Common myeloid progenitor, CD34-positive (primary cell): ENCODE results near the gene PLTP.
A peak's percentile ranks its signal among the peaks of the same experiment; 100 is the strongest.

Experiments used
- CTCF ChIA-PET: fragments of 350-600 bp; sonication (Branson Sonifier 250); formaldehyde crosslinking; loops from one replicate; lab custom pipeline; 2021; ENCODE audit warnings: antibody characterized with exemption; lab: Charles Lee
- POLR2A ChIA-PET: fragments of 350-600 bp; sonication (Branson Sonifier 250); formaldehyde crosslinking; loops from one replicate; lab custom pipeline; 2021; ENCODE audit warnings: antibody characterized with exemption; lab: Charles Lee
- DNase-seq, 3 donors: peaks; one replicate each; pipeline versions ENCODE4 v3.0.0 to v3.0.0-alpha.2; 2013
- H3K27ac ChIP-seq, 2 experiments: 1 replicate in 1 of 2; 2 replicates in 1 of 2; pipeline ENCODE4 v1.7.0; 2013; ENCODE audit warnings: inconsistent platforms in 2 of 2, low read length in 2 of 2, mild to moderate bottlenecking in 2 of 2, low read depth in 1 of 2, moderate library complexity in 1 of 2; ENCODE audit not compliant: severe bottlenecking in 2 of 2, insufficient read depth in 1 of 2, poor library complexity in 1 of 2
- H3K27me3 ChIP-seq, 5 experiments: replicated peaks in 2 of 5; 1 replicate in 3 of 5; 2 replicates in 2 of 5; pipeline versions ENCODE4 v1.6.1 to v1.7.0; 2013; ENCODE audit warnings: low read length in 4 of 5, mild to moderate bottlenecking in 2 of 5, moderate library complexity in 2 of 5, inconsistent platforms in 1 of 5; ENCODE audit not compliant: insufficient read depth in 5 of 5, control insufficient read depth in 4 of 5
- H3K36me3 ChIP-seq, 4 experiments: 1 replicate in 2 of 4; 2 replicates in 2 of 4; pipeline versions ENCODE4 v1.6.1 to v1.7.0; 2013; ENCODE audit warnings: low read length in 3 of 4, control low read depth in 1 of 4, mild to moderate bottlenecking in 1 of 4; ENCODE audit not compliant: control insufficient read depth in 4 of 4, insufficient read depth in 4 of 4
- H3K4me1 ChIP-seq, 4 experiments: 1 replicate in 3 of 4; 2 replicates in 1 of 4; pipeline versions ENCODE4 v1.6.1 to v1.7.1; 2013; ENCODE audit warnings: low read length in 3 of 4, mild to moderate bottlenecking in 3 of 4, control low read depth in 1 of 4, inconsistent platforms in 1 of 4, moderate library complexity in 1 of 4; ENCODE audit not compliant: control insufficient read depth in 4 of 4, insufficient read depth in 4 of 4; ENCODE audit errors: control extremely low read depth in 1 of 4
- H3K4me3 ChIP-seq, 7 experiments: 1 replicate in 4 of 7; 2 replicates in 3 of 7; pipeline versions ENCODE4 v1.5.1 to v1.7.0; 2013; ENCODE audit warnings: mild to moderate bottlenecking in 7 of 7, low read length in 6 of 7, moderate library complexity in 6 of 7, inconsistent platforms in 2 of 7, low read depth in 2 of 7, control low read depth in 1 of 7; ENCODE audit not compliant: insufficient read depth in 4 of 7, control insufficient read depth in 1 of 7; ENCODE audit errors: extremely low read depth in 1 of 7
- H3K9me3 ChIP-seq, 5 experiments: 1 replicate in 4 of 5; 2 replicates in 1 of 5; pipeline versions ENCODE4 v1.6.1 to v1.7.1; 2013; ENCODE audit warnings: low read length in 4 of 5, mild to moderate bottlenecking in 2 of 5, inconsistent platforms in 1 of 5, low read depth in 1 of 5, moderate library complexity in 1 of 5; ENCODE audit not compliant: control insufficient read depth in 4 of 5, insufficient read depth in 2 of 5; ENCODE audit errors: control extremely low read depth in 1 of 5
- WGBS: methylation state at CpG from one replicate; pipeline ENCODE4 v1.1.5; 2013; ENCODE audit not compliant: insufficient coverage; 5-methylcytosine and 5-hydroxymethylcytosine counted together

PLTP gene

GRCh38 chr20:45861221-45862075 is 50.5 kb downstream of the PLTP start:
- H3K4me3 ChIP-seq = no peak overlapping the region
- DNase-seq = peak in 2 of 3 donors; percentile 21 to 35
- ChIA-PET POLR2A (no interaction called here), CTCF (interaction anchor here (0.7 kb wide), 1 partner anchor 19 kb away, joined by 3 read pairs; no protein-coding TSS in a partner anchor)
- WGBS = 100% methylated on average over 5 of the region's 7 CpGs
- no peaks in the 10 kb centered on the region for H3K27me3 ChIP-seq
- H3K27ac ChIP-seq = peak overlapping the region in 1 of 2 experiments; percentile 22
- no peaks in the 10 kb centered on the region for H3K9me3 ChIP-seq
- H3K36me3 ChIP-seq = no peaks in the 10 kb centered on the region
- H3K4me1 ChIP-seq = peaks cover 2 to 18% (median 15%) of the 10 kb centered on the region in 4 experiments

DNA sequence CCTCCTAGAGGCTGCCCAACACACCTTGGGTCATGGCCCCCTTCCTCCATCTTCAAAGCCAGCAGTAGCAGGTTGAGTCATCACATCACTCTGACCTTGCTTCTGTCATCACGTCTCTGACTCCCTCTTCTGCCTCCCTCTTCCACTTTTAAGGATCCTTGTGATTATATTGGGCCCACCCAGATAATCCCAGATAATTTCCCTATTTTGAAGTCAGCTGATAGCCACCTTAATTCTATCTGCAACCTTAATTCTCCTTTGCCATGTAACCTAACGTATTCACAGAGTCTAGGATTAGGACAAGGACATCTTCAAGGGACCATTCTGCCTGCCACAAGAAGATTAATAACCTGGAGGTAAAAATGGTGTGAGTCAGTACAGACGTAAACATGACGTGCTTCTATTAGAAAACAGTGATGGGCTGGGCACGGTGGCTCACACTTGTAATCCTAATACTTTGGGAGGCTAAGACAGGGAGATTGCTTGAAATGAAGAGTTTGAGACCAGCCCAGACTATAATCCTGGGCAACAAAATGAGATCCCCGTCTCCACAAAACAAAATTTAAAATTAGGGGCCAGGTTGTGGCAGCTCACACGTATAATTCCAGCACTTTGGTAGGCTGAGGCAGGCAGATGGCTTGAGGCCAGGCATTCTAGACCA is 51.3 kb downstream of the PLTP start:
- Histone ChIP-seq H3K4me3 (no peak overlapping the region), H3K27me3 (no peaks in the 10 kb centered on the region), H3K36me3 (no peaks in the 10 kb centered on the region), H3K27ac (peak overlapping the region in 1 of 2 experiments; percentile 22), H3K9me3 (no peaks in the 10 kb centered on the region), H3K4me1 (peaks cover 2 to 26% (median 22%) of the 10 kb centered on the region in 4 experiments)
- ChIA-PET CTCF (interaction anchor here (0.7 kb wide), 1 partner anchor 19 kb away, joined by 3 read pairs; no protein-coding TSS in a partner anchor), POLR2A (no interaction called here)
- 91% methylated on average over 4 of the region's 7 CpGs for WGBS
- DNase-seq = no peak

- H3K4me3 ChIP-seq = no peak overlapping the region
- no peak overlapping the region for H3K27ac ChIP-seq
- no peak for DNase-seq
- CTCF ChIA-PET = no interaction called here
- WGBS = 100% methylated on average over 3 of the region's 5 CpGs
- H3K9me3 ChIP-seq = no peaks in the 10 kb centered on the region
- POLR2A ChIA-PET = no interaction called here
- H3K4me1 ChIP-seq = peaks cover 2 to 26% (median 23%) of the 10 kb centered on the region in 4 experiments
- peaks cover 0 to 3% (median under 1%) of the 10 kb centered on the region in 4 experiments for H3K36me3 ChIP-seq
- no peaks in the 10 kb centered on the region for H3K27me3 ChIP-seq
Measured at GRCh38 chr20:45859916-45860315, 52.0 kb downstream of the PLTP start.

GRCh38 chr20:45857882-45858216 is 54.1 kb downstream of the PLTP start:
- DNase-seq = no peak
- Histone ChIP-seq H3K4me1 (peaks cover 2 to 26% (median 24%) of the 10 kb centered on the region in 4 experiments), H3K36me3 (peaks cover 0 to 12% (median 8%) of the 10 kb centered on the region in 4 experiments), H3K4me3 (peak overlapping the region; percentile 42 to 98 (median 91)), H3K27ac (peak overlapping the region; percentile 75 to 89), H3K27me3 (no peaks in the 10 kb centered on the region), H3K9me3 (no peaks in the 10 kb centered on the region)
- ChIA-PET POLR2A (interaction anchor here (0.6 kb wide), 1 partner anchor 33 kb away, joined by 3 read pairs; no protein-coding TSS in a partner anchor), CTCF (interaction anchor here (1.4 kb wide), 1 partner anchor 10 kb away, joined by 4 read pairs; no protein-coding TSS in a partner anchor)
- 11% methylated on average over 5 of the region's 13 CpGs for WGBS

- peak; percentile 100 for DNase-seq
- Histone ChIP-seq H3K27me3 (no peaks in the 10 kb centered on the region), H3K4me1 (peaks cover 2 to 26% (median 24%) of the 10 kb centered on the region in 4 experiments), H3K4me3 (peak within 1 kb of the TSS; percentile 55 to 98 (median 93)), H3K36me3 (peaks cover 0 to 13% (median 10%) of the 10 kb centered on the region in 4 experiments), H3K27ac (peak within 1 kb of the TSS; percentile 75 to 89), H3K9me3 (no peaks in the 10 kb centered on the region)
- WGBS = 0% methylated on average over 31 of the region's 36 CpGs
- ChIA-PET CTCF (interaction anchor here (0.8 to 1.4 kb wide), 5 partner anchors 11 to 104 kb away, joined by 3 to 4 read pairs (median 3); partner anchors contain the start of genes CTSA and NEURL2), POLR2A (interaction anchor here (0.6 to 0.7 kb wide), 4 partner anchors 13 to 457 kb away, joined by 3 to 4 read pairs (median 3); no protein-coding TSS in a partner anchor)
Measured at GRCh38 chr20:45857114-45857881, 54.7 kb downstream of the PLTP start, which contains the start of the genes ACOT8 and ZSWIM3. ACOT8 (minus strand) TSS chr20:45857392; CDS start chr20:45857315, 77 bp downstream. ZSWIM3 (plus strand) TSS chr20:45857614; CDS start chr20:45857826, 212 bp downstream.

- peaks cover 2 to 23% (median 22%) of the 10 kb centered on the region in 4 experiments for H3K4me1 ChIP-seq
- H3K9me3 ChIP-seq = no peaks in the 10 kb centered on the region
- POLR2A ChIA-PET = no interaction called here
- no peak overlapping the region for H3K27ac ChIP-seq
- WGBS = no CpG with 5 or more reads among the region's 2 CpGs
- H3K4me3 ChIP-seq = no peak overlapping the region
- no peak for DNase-seq
- H3K27me3 ChIP-seq = no peaks in the 10 kb centered on the region
- CTCF ChIA-PET = interaction anchor here (1.5 to 2.3 kb wide), 3 partner anchors 11 to 54 kb away, joined by 3 to 8 read pairs (median 4); no protein-coding TSS in a partner anchor
- H3K36me3 ChIP-seq = peaks cover 3 to 43% (median 22%) of the 10 kb centered on the region in 4 experiments
Measured at GRCh38 chr20:45853484-45853883, 58.5 kb downstream of the PLTP start.
